Naive thymus-derived CD4-positive, alpha-beta T cell (primary cell): Measurements from ENCODE around the gene SNRPD3. TPM values are rescaled to one million over a fixed set of nuclear protein-coding genes. Genes with fewer than 3 reads are reported as not detected.

Source experiments
- ATAC-seq: fragments of 150-1000 bp; cut with Tn5 transposase; 2 replicates; pipeline ENCODE4 v1.10.0; 2021; ENCODE audit warnings: mild to moderate bottlenecking, moderate library complexity
- CTCF ChIA-PET: fragments of 350-600 bp; sonication (Branson Sonifier 250); formaldehyde crosslinking; loops from one replicate; lab custom pipeline; 2021; ENCODE audit warnings: antibody characterized with exemption; lab: Charles Lee
- POLR2A ChIA-PET: fragments of 350-600 bp; sonication (Branson Sonifier 250); formaldehyde crosslinking; loops from one replicate; lab custom pipeline; 2021; ENCODE audit warnings: antibody characterized with exemption, inconsistent platforms; lab: Charles Lee
- DNase-seq, 9 donors: peaks; one replicate each; pipeline versions ENCODE4 v3.0.0 to v3.0.0-alpha.2; 2020 to 2022; ENCODE audit warnings: mixed read lengths in 1 of 9
- H3K27ac ChIP-seq: one replicate; pipeline ENCODE4 v1.7.0; 2013; ENCODE audit warnings: mild to moderate bottlenecking, low read depth, low read length, moderate library complexity
- H3K27me3 ChIP-seq, 2 donors: one replicate each; pipeline ENCODE4 v1.7.0; 2013; ENCODE audit warnings: low read length in 2 of 2, mild to moderate bottlenecking in 2 of 2, moderate library complexity in 2 of 2; ENCODE audit not compliant: control insufficient read depth in 2 of 2, insufficient read depth in 2 of 2
- H3K36me3 ChIP-seq, 3 experiments: 1 replicate in 2 of 3; 2 replicates in 1 of 3; pipeline ENCODE4 v1.7.0; 2013; ENCODE audit warnings: low read length in 3 of 3, mild to moderate bottlenecking in 3 of 3, moderate library complexity in 1 of 3; ENCODE audit not compliant: insufficient read depth in 3 of 3, control insufficient read depth in 2 of 3
- H3K4me1 ChIP-seq, 2 donors: one replicate each; pipeline ENCODE4 v1.7.0; 2013; ENCODE audit warnings: low read length in 2 of 2, mild to moderate bottlenecking in 2 of 2, moderate library complexity in 1 of 2; ENCODE audit not compliant: control insufficient read depth in 2 of 2, insufficient read depth in 2 of 2
- H3K4me3 ChIP-seq: 2 replicates; pipeline ENCODE4 v1.7.0; 2013; ENCODE audit warnings: mild to moderate bottlenecking, low read length
- H3K9me3 ChIP-seq, 3 experiments: 1 replicate in 2 of 3; 2 replicates in 1 of 3; pipeline ENCODE4 v1.7.0; 2013; ENCODE audit warnings: low read length in 3 of 3; ENCODE audit not compliant: control insufficient read depth in 2 of 3
- H3K27ac Mint-ChIP-seq, 9 donors: one replicate each; pipeline ENCODE4 v1.8.0; 2020 to 2022; ENCODE audit warnings: mixed read lengths in 9 of 9, mild to moderate bottlenecking in 8 of 9, moderate library complexity in 5 of 9, inconsistent platforms in 2 of 9
- H3K27me3 Mint-ChIP-seq, 5 donors: one replicate each; pipeline ENCODE4 v1.8.0; 2021 to 2022; ENCODE audit warnings: mixed read lengths in 5 of 5, mild to moderate bottlenecking in 1 of 5
- H3K36me3 Mint-ChIP-seq, 5 donors: one replicate each; pipeline ENCODE4 v1.8.0; 2020 to 2022; ENCODE audit warnings: mixed read lengths in 5 of 5, mild to moderate bottlenecking in 3 of 5, inconsistent platforms in 1 of 5
- H3K4me1 Mint-ChIP-seq, 7 donors: one replicate each; pipeline ENCODE4 v1.8.0; 2020 to 2022; ENCODE audit warnings: mixed read lengths in 7 of 7, mild to moderate bottlenecking in 3 of 7, inconsistent platforms in 1 of 7
- H3K4me3 Mint-ChIP-seq, 10 donors: one replicate each; pipeline ENCODE4 v1.8.0; 2020 to 2022; ENCODE audit warnings: mild to moderate bottlenecking in 10 of 10, mixed read lengths in 10 of 10, moderate library complexity in 6 of 10, inconsistent platforms in 2 of 10
- H3K9me3 Mint-ChIP-seq, 11 donors: one replicate each; pipeline ENCODE4 v1.8.0; 2020 to 2022; ENCODE audit warnings: mixed read lengths in 11 of 11, mild to moderate bottlenecking in 4 of 11, inconsistent platforms in 1 of 11, moderate library complexity in 1 of 11
- intact Hi-C, 2 donors: fragments of 100-400 bp; cut with micrococcal nuclease; formaldehyde crosslinking; loops; one replicate each; pipeline ENCODE4 v1.15.1; 2023
- polyA plus RNA-seq, 2 donors: library from polyadenylated mRNA; unstranded; fragments of 300-500 nt; fragmentation: Illumina TruSeq; gene quantifications; one replicate each; pipeline ENCODE4 v1.2.3, GENCODE V29; 2021
- total RNA-seq, 6 experiments: library from RNA in 5 of 6; stranded (reverse) in 5 of 6; gene quantifications; 1 replicate in 5 of 6; 2 replicates in 1 of 6; pipeline ENCODE4 v1.2.3 and lab custom pipeline; 2021 to 2026

SNRPD3 gene
- total and polyA plus RNA-seq, 7 experiments from 2014 or later = 47.5 to 95.1 (median 83.8) TPM

DNA sequence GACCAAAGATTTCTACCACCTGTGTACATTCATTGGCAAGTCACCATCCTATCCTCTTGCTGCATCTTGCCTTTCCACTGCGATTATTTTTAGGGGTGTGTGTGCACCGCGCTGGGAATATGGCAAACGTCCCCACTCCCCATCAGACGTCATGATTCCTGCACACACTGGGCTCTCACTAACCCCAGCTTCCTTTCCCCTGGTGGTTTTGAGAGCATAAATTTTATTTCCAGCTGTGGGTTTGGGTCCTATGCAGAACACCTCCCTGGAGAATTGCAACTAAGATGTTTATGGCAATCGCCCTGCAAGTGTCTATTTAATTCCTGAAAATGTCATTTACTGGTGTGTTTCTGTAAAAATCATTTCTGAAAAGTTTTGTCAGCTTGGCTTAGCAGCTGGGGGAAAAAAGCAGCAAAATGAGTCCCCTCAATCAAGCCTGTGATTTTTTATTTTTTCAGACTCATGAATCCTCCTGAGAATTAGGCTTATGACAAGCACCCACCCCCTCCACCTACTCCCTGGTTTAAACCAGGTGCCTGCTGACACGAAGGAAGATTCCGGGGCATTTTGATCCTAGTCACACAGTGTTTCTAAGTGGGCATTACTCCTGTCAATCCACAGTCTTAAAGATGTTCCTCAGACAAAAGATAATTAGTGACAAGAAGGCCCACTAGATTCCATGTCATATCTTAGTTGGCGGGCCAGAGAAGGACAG is 36.9 kb upstream of the SNRPD3 start:
- peaks cover 0 to 14% (median 5%) of the 10 kb centered on the region in 7 donors for H3K4me1 Mint-ChIP-seq
- Histone ChIP-seq H3K9me3 (no peaks in the 10 kb centered on the region), H3K27ac (no peak overlapping the region), H3K27me3 (no peaks in the 10 kb centered on the region), H3K36me3 (no peaks in the 10 kb centered on the region), H3K4me1 (no peaks in the 10 kb centered on the region), H3K4me3 (no peak overlapping the region)
- ChIA-PET POLR2A (interaction anchor here (0.6 kb wide), 1 partner anchor 31 kb away, joined by 3 read pairs; no protein-coding TSS in a partner anchor), CTCF (interaction anchor here (1.4 kb wide), 1 partner anchor 17 kb away, joined by 5 read pairs; no protein-coding TSS in a partner anchor)
- ATAC-seq (no peak), DNase-seq (no peak)
- H3K27me3 Mint-ChIP-seq = peaks cover 0 to 3% (median 0%) of the 10 kb centered on the region in 5 donors
- H3K4me3 Mint-ChIP-seq = peak overlapping the region in 1 of 10 donors; percentile 6
- H3K27ac Mint-ChIP-seq = no peak overlapping the region
- H3K9me3 Mint-ChIP-seq = no peaks in the 10 kb centered on the region
- intact Hi-C loops = no loop called here
- no peaks in the 10 kb centered on the region for H3K36me3 Mint-ChIP-seq

DNA sequence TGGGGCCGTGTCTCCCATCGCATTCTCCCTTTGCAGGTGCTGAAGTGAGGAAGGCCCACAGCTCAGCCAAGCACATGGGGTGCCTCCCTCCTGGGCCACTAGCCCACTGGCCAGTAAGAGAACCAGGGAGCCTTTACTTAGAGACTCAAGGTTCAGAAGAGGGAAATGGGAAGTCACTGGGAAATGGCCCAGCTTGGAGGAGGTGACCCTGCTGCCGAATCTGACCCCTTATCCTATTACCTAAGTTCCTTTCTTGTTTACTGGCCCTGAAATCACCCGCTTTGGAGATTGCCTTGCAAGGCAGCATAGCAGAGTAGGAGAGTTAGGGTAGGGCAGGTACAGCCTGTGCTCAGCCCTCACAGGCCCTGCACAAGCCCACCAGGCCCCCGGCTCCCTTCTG is 36.3 kb upstream of the SNRPD3 start:
- H3K27me3 Mint-ChIP-seq = peaks cover 0 to 3% (median 0%) of the 10 kb centered on the region in 5 donors
- no peaks in the 10 kb centered on the region for H3K36me3 Mint-ChIP-seq
- Histone ChIP-seq H3K9me3 (no peaks in the 10 kb centered on the region), H3K36me3 (no peaks in the 10 kb centered on the region), H3K4me1 (no peaks in the 10 kb centered on the region), H3K4me3 (no peak overlapping the region), H3K27me3 (no peaks in the 10 kb centered on the region), H3K27ac (no peak overlapping the region)
- DNase-seq = no peak
- H3K27ac Mint-ChIP-seq = no peak overlapping the region
- POLR2A ChIA-PET = interaction anchor here (0.6 kb wide), 1 partner anchor 30 kb away, joined by 3 read pairs; no protein-coding TSS in a partner anchor
- no peaks in the 10 kb centered on the region for H3K9me3 Mint-ChIP-seq
- CTCF ChIA-PET = interaction anchor here (1.4 kb wide), 1 partner anchor 17 kb away, joined by 5 read pairs; no protein-coding TSS in a partner anchor
- intact Hi-C loops = no loop called here
- no peak overlapping the region for H3K4me3 Mint-ChIP-seq
- peaks cover 0 to 14% (median 5%) of the 10 kb centered on the region in 7 donors for H3K4me1 Mint-ChIP-seq
- ATAC-seq = no peak

DNA sequence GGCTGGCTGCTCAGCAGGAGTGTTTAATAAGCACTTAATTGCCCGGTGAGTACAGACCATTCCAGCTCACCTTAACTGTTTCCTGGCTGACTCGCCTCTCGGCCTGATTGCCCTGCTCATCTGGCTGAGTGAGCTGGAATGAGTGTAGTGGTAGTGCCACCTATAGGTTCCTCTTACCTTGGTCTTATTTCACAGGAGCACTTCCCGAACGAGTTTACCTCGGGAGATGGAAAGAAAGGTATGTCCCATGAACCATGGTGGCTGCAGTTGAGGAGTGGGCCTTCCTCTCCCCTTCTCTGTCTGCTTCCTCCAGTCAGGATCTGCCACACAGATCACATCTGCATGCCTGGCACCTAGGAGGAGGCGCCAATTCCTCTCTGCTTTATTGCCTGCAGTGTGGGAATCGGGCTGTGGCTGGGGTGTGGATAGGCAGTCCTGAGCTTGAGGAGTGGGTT is 34.0 kb upstream of the SNRPD3 start:
- DNase-seq (peak in 7 of 9 donors; percentile 5 to 39 (median 19)), ATAC-seq (peak; percentile 48)
- Histone ChIP-seq H3K36me3 (no peaks in the 10 kb centered on the region), H3K9me3 (no peaks in the 10 kb centered on the region), H3K4me1 (no peaks in the 10 kb centered on the region), H3K27ac (no peak overlapping the region), H3K27me3 (no peaks in the 10 kb centered on the region), H3K4me3 (no peak overlapping the region)
- Mint-ChIP-seq H3K36me3 (no peaks in the 10 kb centered on the region), H3K27ac (peak overlapping the region in 1 of 9 donors; percentile 63), H3K27me3 (peaks cover 0 to 3% (median 0%) of the 10 kb centered on the region in 5 donors), H3K4me3 (peak overlapping the region in 2 of 10 donors; percentile 51 to 61), H3K9me3 (no peaks in the 10 kb centered on the region), H3K4me1 (peaks cover 0 to 18% (median 10%) of the 10 kb centered on the region in 7 donors)
- intact Hi-C loops = loop anchor here (1.0 kb wide), 2 partner anchors 101 to 197 kb away; no protein-coding TSS in a partner anchor
- ChIA-PET CTCF (interaction anchor here (0.7 to 4.6 kb wide), 5 partner anchors 35 to 123 kb away, joined by 3 to 26 read pairs (median 3); no protein-coding TSS in a partner anchor), POLR2A (no interaction called here)

DNA sequence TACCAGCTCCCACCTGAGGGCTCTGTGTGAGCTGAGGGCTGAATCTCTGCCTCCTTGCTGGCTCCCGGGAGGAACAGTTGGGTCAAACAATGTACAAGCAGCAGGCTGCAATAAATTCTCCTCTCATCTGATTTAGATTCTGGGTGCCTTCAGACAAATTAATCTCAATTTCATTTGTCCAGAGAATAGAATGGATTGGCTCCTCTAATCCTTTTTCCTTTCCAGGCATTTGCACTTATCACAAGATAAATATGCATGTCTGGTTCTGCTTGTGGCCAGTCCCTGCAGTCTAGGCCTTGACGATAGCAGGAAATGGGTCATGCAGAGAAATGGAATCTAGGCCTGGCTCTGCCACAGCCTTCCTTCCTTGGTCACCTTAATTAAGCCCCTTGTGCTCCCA is 31.9 kb upstream of the SNRPD3 start:
- Mint-ChIP-seq H3K4me3 (no peak overlapping the region), H3K27ac (no peak overlapping the region), H3K4me1 (peaks cover 0 to 15% (median 10%) of the 10 kb centered on the region in 7 donors), H3K9me3 (no peaks in the 10 kb centered on the region), H3K27me3 (no peaks in the 10 kb centered on the region), H3K36me3 (no peaks in the 10 kb centered on the region)
- no peak overlapping the region for H3K4me3 ChIP-seq
- no peak for ATAC-seq
- no peak overlapping the region for H3K27ac ChIP-seq
- POLR2A ChIA-PET = no interaction called here
- H3K9me3 ChIP-seq = no peaks in the 10 kb centered on the region
- CTCF ChIA-PET = interaction anchor here (0.9 to 4.6 kb wide), 3 partner anchors 102 to 200 kb away, joined by 3 to 26 read pairs (median 3); no protein-coding TSS in a partner anchor
- no peaks in the 10 kb centered on the region for H3K27me3 ChIP-seq
- intact Hi-C loops = no loop called here
- no peaks in the 10 kb centered on the region for H3K4me1 ChIP-seq
- DNase-seq = no peak
- H3K36me3 ChIP-seq = no peaks in the 10 kb centered on the region

DNA sequence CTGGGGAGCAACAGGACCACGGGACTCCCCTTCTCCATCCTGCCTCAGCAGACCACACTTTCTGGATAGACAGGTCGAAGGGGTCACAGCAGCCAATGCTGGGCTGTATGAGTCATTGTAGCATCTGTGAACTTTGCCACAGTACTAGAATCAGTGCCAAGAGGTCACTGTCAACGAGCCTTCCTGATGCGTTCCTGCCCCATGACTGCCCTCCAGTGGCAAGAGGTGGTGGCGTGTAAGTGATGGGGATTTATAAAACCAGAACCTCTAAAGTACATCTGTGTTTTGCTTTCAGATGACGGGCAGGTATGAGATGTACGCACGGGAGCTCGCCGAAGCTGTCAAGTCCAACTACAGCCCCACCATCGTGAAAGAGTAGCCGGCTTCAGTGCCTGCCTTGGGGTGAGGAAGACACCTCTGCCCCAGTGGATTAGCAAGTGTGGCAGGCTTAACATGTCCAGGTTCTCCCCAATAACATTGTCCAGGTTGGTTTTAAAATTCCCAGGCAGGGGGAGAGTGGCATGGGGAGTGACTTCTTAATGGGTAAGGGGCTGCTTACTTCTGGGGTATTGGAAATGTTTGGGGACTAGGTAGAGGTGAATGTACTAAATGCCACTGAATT is 30.3 kb upstream of the SNRPD3 start:
- no peaks in the 10 kb centered on the region for H3K27me3 ChIP-seq
- intact Hi-C loops = loop anchor here (1.0 to 5.0 kb wide), 5 partner anchors 104 to 543 kb away; partner anchors contain the start of gene GSTT2 (in 1 of the 2)
- ChIA-PET POLR2A (no interaction called here), CTCF (interaction anchor here (0.7 kb wide), 1 partner anchor 70 kb away, joined by 3 read pairs; no protein-coding TSS in a partner anchor)
- H3K4me1 ChIP-seq = no peaks in the 10 kb centered on the region
- no peak overlapping the region for H3K27ac Mint-ChIP-seq
- H3K9me3 Mint-ChIP-seq = no peaks in the 10 kb centered on the region
- no peaks in the 10 kb centered on the region for H3K9me3 ChIP-seq
- peaks cover 0 to 7% (median 0%) of the 10 kb centered on the region in 5 donors for H3K27me3 Mint-ChIP-seq
- H3K4me3 ChIP-seq = no peak overlapping the region
- DNase-seq (peak; percentile 54 to 77 (median 71)), ATAC-seq (peak; percentile 98)
- peaks cover 0 to 12% (median 9%) of the 10 kb centered on the region in 7 donors for H3K4me1 Mint-ChIP-seq
- no peaks in the 10 kb centered on the region for H3K36me3 ChIP-seq
- no peaks in the 10 kb centered on the region for H3K36me3 Mint-ChIP-seq
- no peak overlapping the region for H3K4me3 Mint-ChIP-seq
- H3K27ac ChIP-seq = no peak overlapping the region

DNA sequence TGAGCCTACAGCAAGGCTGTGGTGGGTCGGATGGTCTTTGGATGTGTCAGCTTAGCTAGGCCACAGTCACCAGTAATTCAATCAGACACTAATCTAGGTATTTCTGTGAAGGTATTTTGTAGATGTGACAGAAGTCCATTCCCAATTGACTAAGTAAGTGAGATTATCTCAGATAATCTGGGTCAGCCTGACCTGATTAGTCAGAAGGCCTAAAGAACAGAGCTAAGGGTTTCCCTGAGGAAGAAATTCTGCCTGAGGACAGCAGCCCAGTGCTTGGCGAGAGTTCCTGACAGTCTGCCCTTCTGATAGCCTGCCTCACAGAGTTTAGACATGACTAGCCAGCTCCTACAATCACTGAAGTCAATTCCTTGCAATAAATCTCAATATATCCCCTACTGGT is 29.6 kb upstream of the SNRPD3 start:
- intact Hi-C loops = loop anchor here in 1 of 2 donors (5.0 kb wide), 1 partner anchor 544 kb away; the partner anchor contains the start of gene GSTT2
- no peaks in the 10 kb centered on the region for H3K9me3 Mint-ChIP-seq
- Histone ChIP-seq H3K27ac (no peak overlapping the region), H3K36me3 (no peaks in the 10 kb centered on the region), H3K4me3 (no peak overlapping the region), H3K27me3 (no peaks in the 10 kb centered on the region), H3K9me3 (no peaks in the 10 kb centered on the region), H3K4me1 (no peaks in the 10 kb centered on the region)
- DNase-seq (no peak), ATAC-seq (no peak)
- no peaks in the 10 kb centered on the region for H3K36me3 Mint-ChIP-seq
- H3K4me3 Mint-ChIP-seq = no peak overlapping the region
- H3K27ac Mint-ChIP-seq = no peak overlapping the region
- peaks cover 0 to 12% (median 9%) of the 10 kb centered on the region in 7 donors for H3K4me1 Mint-ChIP-seq
- CTCF ChIA-PET = interaction anchor here (0.7 kb wide), 1 partner anchor 70 kb away, joined by 3 read pairs; no protein-coding TSS in a partner anchor
- POLR2A ChIA-PET = no interaction called here
- peaks cover 0 to 8% (median 0%) of the 10 kb centered on the region in 5 donors for H3K27me3 Mint-ChIP-seq
